Gastroesophageal sphincter (tissue), 3 donors: ENCODE measurements around the gene ZC3H18.

Experiments used
- CTCF ChIP-seq, 4 experiments: fragments of 200-600 bp in 2 of 4; fragments of 450-650 bp in 2 of 4; sonication (generic) in 1 of 4; IDR thresholded peaks; one replicate each; pipeline ENCODE4 v1.5.1; 2017 to 2019; ENCODE audit warnings: antibody characterized with exemption in 4 of 4, mild to moderate bottlenecking in 2 of 4, moderate library complexity in 2 of 4
- EP300 ChIP-seq: sonication (generic); formaldehyde crosslinking; IDR thresholded peaks from one replicate; pipeline ENCODE4 v1.6.1; 2017; ENCODE audit warnings: antibody characterized with exemption, mild to moderate bottlenecking

GRCh38 chr16:88591577-88592021, 21.4 kb downstream of the ZC3H18 start:
- TF ChIP-seq CTCF (IDR thresholded peaks at IDR 0.05) (no peak), EP300 (no peak)
